Transverse colon (tissue), 3 donors: ENCODE results near the gene HSD11B2.
A peak's percentile ranks its signal among the peaks of the same experiment; 100 is the strongest.

Experiments
- EP300 ChIP-seq: sonication (generic); formaldehyde crosslinking; IDR thresholded peaks from one replicate; pipeline ENCODE4 v1.6.1; 2017; ENCODE audit warnings: antibody characterized with exemption, low read depth
- TF ChIP-seq, protein P1 (sequence below), 5 experiments: fragments of 200-600 bp in 3 of 5; fragments of 450-650 bp in 2 of 5; sonication (generic) in 3 of 5; IDR thresholded peaks; 1 replicate in 2 of 5; 2 replicates in 3 of 5; pipeline ENCODE4 v1.5.1; 2016 to 2017; ENCODE audit warnings: antibody characterized with exemption in 5 of 5, inconsistent platforms in 3 of 5, mild to moderate bottlenecking in 2 of 5, moderate library complexity in 1 of 5

DNA sequence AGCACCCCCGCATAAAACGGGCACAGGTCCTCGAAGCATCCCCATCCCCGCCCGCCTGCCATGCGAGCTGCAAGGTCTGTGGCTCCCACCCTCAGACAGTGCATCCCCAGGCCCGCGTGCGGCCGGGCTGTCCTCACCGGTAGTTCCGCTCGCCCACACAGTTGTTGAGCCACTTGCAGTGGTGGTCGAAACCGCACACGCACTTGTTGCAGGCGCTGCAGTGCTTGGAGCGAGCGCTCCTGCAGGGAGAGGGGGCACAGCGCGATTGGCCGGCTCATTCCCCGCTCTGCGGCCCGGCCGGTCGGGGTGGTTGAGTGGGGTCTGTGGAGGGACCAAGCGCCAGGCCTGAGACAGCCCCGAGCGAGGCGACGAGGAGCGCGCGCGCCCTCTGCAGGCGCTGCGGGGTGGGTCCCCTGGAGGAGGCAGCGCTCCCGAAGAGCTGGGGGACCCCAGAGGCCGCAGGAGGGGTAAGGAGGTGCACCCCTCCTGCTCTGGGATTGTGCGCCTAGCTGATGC is 31.6 kb upstream of the HSD11B2 start:
- TF ChIP-seq EP300 = no peak
- TF ChIP-seq, protein P1, sequence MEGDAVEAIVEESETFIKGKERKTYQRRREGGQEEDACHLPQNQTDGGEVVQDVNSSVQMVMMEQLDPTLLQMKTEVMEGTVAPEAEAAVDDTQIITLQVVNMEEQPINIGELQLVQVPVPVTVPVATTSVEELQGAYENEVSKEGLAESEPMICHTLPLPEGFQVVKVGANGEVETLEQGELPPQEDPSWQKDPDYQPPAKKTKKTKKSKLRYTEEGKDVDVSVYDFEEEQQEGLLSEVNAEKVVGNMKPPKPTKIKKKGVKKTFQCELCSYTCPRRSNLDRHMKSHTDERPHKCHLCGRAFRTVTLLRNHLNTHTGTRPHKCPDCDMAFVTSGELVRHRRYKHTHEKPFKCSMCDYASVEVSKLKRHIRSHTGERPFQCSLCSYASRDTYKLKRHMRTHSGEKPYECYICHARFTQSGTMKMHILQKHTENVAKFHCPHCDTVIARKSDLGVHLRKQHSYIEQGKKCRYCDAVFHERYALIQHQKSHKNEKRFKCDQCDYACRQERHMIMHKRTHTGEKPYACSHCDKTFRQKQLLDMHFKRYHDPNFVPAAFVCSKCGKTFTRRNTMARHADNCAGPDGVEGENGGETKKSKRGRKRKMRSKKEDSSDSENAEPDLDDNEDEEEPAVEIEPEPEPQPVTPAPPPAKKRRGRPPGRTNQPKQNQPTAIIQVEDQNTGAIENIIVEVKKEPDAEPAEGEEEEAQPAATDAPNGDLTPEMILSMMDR (IDR thresholded peaks at IDR 0.05) = peak; percentile 58 to 80 (median 76)
